Esophagus (tissue), 2 donors: ENCODE data around the gene B4GALNT4. TPM values are rescaled to one million over a fixed set of nuclear protein-coding genes. Genes with fewer than 3 reads are reported as not detected.
"Not testable (repeated sequence)": the region's sequence is repeated elsewhere in the genome, so short reads cannot be mapped to it uniquely, and the experiment has no call there.

Experiments used
- H3K27ac ChIP-seq, 2 donors: one replicate each; pipeline ENCODE4 v1.5.1; 2013; ENCODE audit warnings: low read depth in 2 of 2, mild to moderate bottlenecking in 2 of 2, inconsistent platforms in 1 of 2, low read length in 1 of 2, moderate library complexity in 1 of 2
- H3K27me3 ChIP-seq, 2 donors: one replicate each; pipeline ENCODE4 v1.6.1; 2013; ENCODE audit warnings: low read length in 2 of 2, control low read depth in 1 of 2, mild to moderate bottlenecking in 1 of 2; ENCODE audit not compliant: insufficient read depth in 2 of 2, control insufficient read depth in 1 of 2
- H3K36me3 ChIP-seq, 2 donors: one replicate each; pipeline ENCODE4 v1.6.1; 2013; ENCODE audit warnings: low read length in 1 of 2; ENCODE audit not compliant: control insufficient read depth in 2 of 2, insufficient read depth in 2 of 2
- H3K4me1 ChIP-seq, 2 donors: one replicate each; pipeline ENCODE4 v1.6.1; 2013; ENCODE audit warnings: low read length in 1 of 2; ENCODE audit not compliant: control insufficient read depth in 2 of 2, insufficient read depth in 2 of 2
- H3K4me3 ChIP-seq, 2 donors: one replicate each; pipeline ENCODE4 v1.5.1; 2013; ENCODE audit warnings: low read length in 2 of 2, mild to moderate bottlenecking in 2 of 2, low read depth in 1 of 2, moderate library complexity in 1 of 2
- H3K9me3 ChIP-seq, 2 donors: one replicate each; pipeline ENCODE4 v1.6.1; 2013; ENCODE audit warnings: mild to moderate bottlenecking in 2 of 2, low read depth in 1 of 2, low read length in 1 of 2, moderate library complexity in 1 of 2; ENCODE audit not compliant: control insufficient read depth in 2 of 2, insufficient read depth in 1 of 2
- WGBS, 2 donors: extraction: QIAGEN DNeasy Blood & Tissue Kit; methylation state at CpG; one replicate each; pipeline ENCODE4 v1.1.7; 2013; 5-methylcytosine and 5-hydroxymethylcytosine counted together
- polyA plus RNA-seq, 2 donors: library from polyadenylated mRNA; stranded (reverse); fragments of 200-250 nt; gene quantifications; one replicate each; pipeline ENCODE4 v1.2.3, GENCODE V29; 2013
- donor health status: healthy with polysubstance abuse.
- donor health status: Bipolar disorder and iron deficiency.

The B4GALNT4 gene
- polyA plus RNA-seq, 2 donors, result 5.0 to 5.2 TPM

GRCh38 chr11:405323-405953, 36.1 kb downstream of the B4GALNT4 start:
- H3K9me3 ChIP-seq, result no peaks in the 10 kb centered on the region
- H3K36me3 ChIP-seq, result peaks cover 0 to 22% of the 10 kb centered on the region in 2 donors
- no peaks in the 10 kb centered on the region for H3K27me3 ChIP-seq
- 40 to 60% methylated on average over 17 of the region's 17 CpGs for WGBS, 2 donors
- H3K4me3 ChIP-seq, result no peak overlapping the region
- peaks cover 0 to 17% of the 10 kb centered on the region in 2 donors for H3K4me1 ChIP-seq
- peak overlapping the region; percentile 29 to 88 for H3K27ac ChIP-seq

GRCh38 chr11:405954-406795, 36.9 kb downstream of the B4GALNT4 start:
- H3K27me3 ChIP-seq, result no peaks in the 10 kb centered on the region
- H3K36me3 ChIP-seq, result peaks cover 0 to 22% of the 10 kb centered on the region in 2 donors
- peaks cover 0 to 17% of the 10 kb centered on the region in 2 donors for H3K4me1 ChIP-seq
- peak overlapping the region; percentile 35 to 53 for H3K4me3 ChIP-seq
- WGBS, 2 donors, result 42 to 65% methylated on average over 47 of the region's 47 CpGs
- peak overlapping the region; percentile 88 to 94 for H3K27ac ChIP-seq
- no peaks in the 10 kb centered on the region for H3K9me3 ChIP-seq

GRCh38 chr11:406796-407650, 37.7 kb downstream of the B4GALNT4 start:
- 5 to 14% methylated on average over 46 to 90 of the region's 91 CpGs for WGBS, 2 donors
- H3K36me3 ChIP-seq, result peaks cover 0 to 22% of the 10 kb centered on the region in 2 donors

GRCh38 chr11:407651-408123, 38.4 kb downstream of the B4GALNT4 start:
- WGBS, 2 donors, result 76 to 77% methylated on average over 28 of the region's 28 CpGs
- peak overlapping the region; percentile 35 to 82 for H3K27ac ChIP-seq

More at GRCh38 chr11:406796-407650, 37.7 kb downstream of the B4GALNT4 start:
- H3K27me3 ChIP-seq, result no peaks in the 10 kb centered on the region
- H3K4me3 ChIP-seq, result peak overlapping the region; percentile 35 to 53
- H3K9me3 ChIP-seq, result no peaks in the 10 kb centered on the region
- peak overlapping the region; percentile 88 to 94 for H3K27ac ChIP-seq
- H3K4me1 ChIP-seq, result peaks cover 0 to 17% of the 10 kb centered on the region in 2 donors

GRCh38 chr11:408154-409007, 39.1 kb downstream of the B4GALNT4 start:
- peaks cover 0 to 24% of the 10 kb centered on the region in 2 donors for H3K4me1 ChIP-seq
- peaks cover 0 to 19% of the 10 kb centered on the region in 2 donors for H3K36me3 ChIP-seq
- H3K27me3 ChIP-seq, result no peaks in the 10 kb centered on the region
- 82 to 84% methylated on average over 15 of the region's 15 CpGs for WGBS, 2 donors
- H3K9me3 ChIP-seq, result no peaks in the 10 kb centered on the region
- no peak overlapping the region for H3K27ac ChIP-seq
- no peak overlapping the region for H3K4me3 ChIP-seq

More at GRCh38 chr11:407651-408123, 38.4 kb downstream of the B4GALNT4 start:
- peaks cover 0 to 17% of the 10 kb centered on the region in 2 donors for H3K4me1 ChIP-seq
- H3K4me3 ChIP-seq, result no peak overlapping the region
- H3K9me3 ChIP-seq, result no peaks in the 10 kb centered on the region
- H3K27me3 ChIP-seq, result no peaks in the 10 kb centered on the region
- H3K36me3 ChIP-seq, result peaks cover 0 to 22% of the 10 kb centered on the region in 2 donors

- H3K4me1 ChIP-seq, result peaks cover 0 to 27% of the 10 kb centered on the region in 2 donors
- H3K4me3 ChIP-seq, result no peak overlapping the region
- no peaks in the 10 kb centered on the region for H3K9me3 ChIP-seq
- H3K27ac ChIP-seq, result no peak overlapping the region
- WGBS, 2 donors, result 80 to 84% methylated on average over 7 of the region's 7 CpGs
- peaks cover 0 to 12% of the 10 kb centered on the region in 2 donors for H3K36me3 ChIP-seq
- H3K27me3 ChIP-seq, result no peaks in the 10 kb centered on the region
Measured at GRCh38 chr11:409008-409599, 39.8 kb downstream of the B4GALNT4 start.

- WGBS, 2 donors, result 60 to 63% methylated on average over 16 to 18 of the region's 18 CpGs
- no peak overlapping the region for H3K27ac ChIP-seq
- H3K27me3 ChIP-seq, result peaks cover 0 to 5% of the 10 kb centered on the region in 2 donors
- no peak overlapping the region for H3K4me3 ChIP-seq
- H3K9me3 ChIP-seq, result no peaks in the 10 kb centered on the region
- peaks cover 0 to 5% of the 10 kb centered on the region in 2 donors for H3K36me3 ChIP-seq
- peaks cover 0 to 27% of the 10 kb centered on the region in 2 donors for H3K4me1 ChIP-seq
Measured at GRCh38 chr11:409600-410483, 40.5 kb downstream of the B4GALNT4 start.

GRCh38 chr11:410711-411110, 41.4 kb downstream of the B4GALNT4 start:
- not testable (repeated sequence) for H3K4me3 ChIP-seq, H3K9me3 ChIP-seq, H3K36me3 ChIP-seq, H3K27ac ChIP-seq, H3K27me3 ChIP-seq
- WGBS, 2 donors, result 83 to 87% methylated on average over 10 to 13 of the region's 13 CpGs
- H3K4me1 ChIP-seq, result peaks cover 0 to 27% of the 10 kb centered on the region in 2 donors
